Measurements from ENCODE around the gene ADAMTS14. TPM values are rescaled to one million over a fixed set of nuclear protein-coding genes. Genes with fewer than 3 reads are reported as not detected.
A peak's percentile ranks its signal among the peaks of the same experiment; 100 is the strongest.

ADAMTS14 gene
- total RNA-seq, 2 donors from 2014 or later: 0.11 to 0.16 TPM

DNA sequence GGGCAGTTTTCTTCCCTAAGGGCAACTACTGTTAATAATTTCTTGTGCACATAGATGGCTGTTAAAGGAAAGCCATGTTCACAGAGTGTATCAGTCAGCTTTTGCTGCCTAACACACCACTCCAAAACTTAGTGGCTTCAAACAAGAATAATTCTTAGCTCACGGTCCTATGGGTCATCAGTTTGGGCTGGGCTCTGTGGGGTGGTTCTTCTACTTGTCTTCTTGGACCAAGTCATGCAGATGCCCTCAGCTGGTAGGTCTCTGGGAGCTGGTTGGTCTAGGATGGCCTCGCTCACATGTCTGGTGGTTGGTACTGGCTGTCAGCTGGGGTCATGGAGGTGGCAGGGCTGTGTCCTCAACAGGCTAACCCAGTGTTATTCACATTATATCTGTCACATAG is 73.2 kb downstream of the ADAMTS14 start:
- ATAC-seq: no peak
- no peaks in the 10 kb centered on the region for H3K9me3 Mint-ChIP-seq
- H3K27ac Mint-ChIP-seq: no peak overlapping the region
- no peak for DNase-seq (ENCODE audit: low spot score in 2 of 2)
- H3K36me3 Mint-ChIP-seq: no peaks in the 10 kb centered on the region

GRCh38 chr10:70747192-70747965 is 75.1 kb downstream of the ADAMTS14 start:
- ATAC-seq: no peak
- H3K9me3 Mint-ChIP-seq: no peaks in the 10 kb centered on the region
- DNase-seq (ENCODE audit: low spot score in 2 of 2): no peak
- H3K27ac Mint-ChIP-seq: no peak overlapping the region
- no peaks in the 10 kb centered on the region for H3K36me3 Mint-ChIP-seq

- no peak for DNase-seq (ENCODE audit: low spot score in 2 of 2)
- no peak for ATAC-seq
- no peaks in the 10 kb centered on the region for H3K36me3 Mint-ChIP-seq
- H3K27ac Mint-ChIP-seq: peak overlapping the region in 1 of 2 donors; percentile 70
- no peaks in the 10 kb centered on the region for H3K9me3 Mint-ChIP-seq
Observed at GRCh38 chr10:70748305-70748704, 76.0 kb downstream of the ADAMTS14 start.

DNA sequence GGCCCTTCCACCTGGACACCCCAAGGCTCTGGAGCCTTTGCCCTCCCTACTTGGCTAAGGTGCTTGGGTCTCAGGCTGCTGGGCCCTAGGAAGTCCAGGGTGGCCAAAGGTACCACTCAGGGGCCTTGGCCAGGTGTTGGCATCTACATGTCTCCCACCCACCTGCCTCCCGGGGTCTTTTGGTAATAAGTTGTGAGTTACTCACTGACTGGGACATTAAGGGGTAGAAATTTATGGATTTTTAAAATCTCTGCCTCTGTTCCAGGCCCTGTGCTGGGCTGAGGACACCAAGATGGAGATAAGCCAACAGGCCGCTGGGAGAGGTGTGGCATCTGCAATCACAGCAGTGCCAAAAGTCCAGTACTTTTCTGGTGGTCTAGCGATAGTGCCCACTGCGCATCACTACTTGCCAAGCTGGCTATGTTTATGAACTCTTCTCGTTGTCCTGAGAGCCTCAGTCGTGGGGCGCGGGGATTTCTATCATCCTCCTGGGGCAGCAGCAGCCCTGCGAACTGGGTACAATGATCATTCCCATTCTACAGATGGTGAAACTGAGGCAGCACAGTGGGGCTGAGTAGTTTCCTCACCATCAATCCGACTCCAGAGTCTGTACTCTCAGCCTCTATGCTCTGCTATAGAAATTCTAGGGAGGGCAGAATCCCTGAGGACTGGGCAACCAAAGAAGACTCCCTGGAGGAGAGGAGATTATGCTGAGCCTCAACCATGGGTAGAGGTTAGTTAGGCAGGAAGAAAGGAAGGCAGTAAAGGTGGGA is 76.7 kb downstream of the ADAMTS14 start:
- Mint-ChIP-seq H3K36me3 (no peaks in the 10 kb centered on the region), H3K27ac (peak overlapping the region in 1 of 2 donors; percentile 46), H3K9me3 (no peaks in the 10 kb centered on the region)
- no peak for DNase-seq (ENCODE audit: low spot score in 2 of 2)
- no peak for ATAC-seq

- no peaks in the 10 kb centered on the region for H3K9me3 Mint-ChIP-seq
- H3K36me3 Mint-ChIP-seq: no peaks in the 10 kb centered on the region
- no peak overlapping the region for H3K27ac Mint-ChIP-seq
Observed at GRCh38 chr10:70749756-70750155, 77.5 kb downstream of the ADAMTS14 start.

DNA sequence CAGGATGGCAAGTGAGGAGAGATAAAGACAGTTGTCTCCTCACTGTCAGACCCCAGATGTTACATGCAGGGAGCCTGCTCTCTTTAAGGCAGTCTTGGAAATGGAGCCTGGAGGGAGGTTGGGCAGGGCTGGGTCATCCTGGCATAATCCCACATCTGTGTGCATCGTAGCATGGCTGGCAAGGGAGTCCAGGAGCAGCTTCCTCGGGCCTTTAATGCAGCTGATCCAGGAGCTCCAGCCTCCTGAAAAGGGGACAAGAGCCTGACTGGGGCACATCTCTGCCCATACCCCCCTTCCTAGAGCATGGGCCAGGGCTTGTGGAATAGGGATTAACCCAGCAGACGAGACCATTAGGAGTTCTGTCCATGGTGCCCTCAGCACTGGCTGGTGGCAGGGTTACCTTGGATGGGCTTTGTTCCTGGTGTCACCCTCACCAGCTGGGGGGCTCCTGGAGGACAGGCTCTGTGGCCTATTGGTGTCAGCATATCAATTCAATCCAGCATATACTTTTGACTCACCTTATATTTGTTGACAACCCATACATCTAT is 77.9 kb downstream of the ADAMTS14 start:
- DNase-seq (ENCODE audit: low spot score in 2 of 2) (no peak), ATAC-seq (no peak)
- H3K27ac Mint-ChIP-seq: no peak overlapping the region
- no peaks in the 10 kb centered on the region for H3K36me3 Mint-ChIP-seq
- H3K9me3 Mint-ChIP-seq: no peaks in the 10 kb centered on the region

More at GRCh38 chr10:70749756-70750155, 77.5 kb downstream of the ADAMTS14 start:
- DNase-seq (ENCODE audit: low spot score in 2 of 2): no peak
- no peak for ATAC-seq

DNA sequence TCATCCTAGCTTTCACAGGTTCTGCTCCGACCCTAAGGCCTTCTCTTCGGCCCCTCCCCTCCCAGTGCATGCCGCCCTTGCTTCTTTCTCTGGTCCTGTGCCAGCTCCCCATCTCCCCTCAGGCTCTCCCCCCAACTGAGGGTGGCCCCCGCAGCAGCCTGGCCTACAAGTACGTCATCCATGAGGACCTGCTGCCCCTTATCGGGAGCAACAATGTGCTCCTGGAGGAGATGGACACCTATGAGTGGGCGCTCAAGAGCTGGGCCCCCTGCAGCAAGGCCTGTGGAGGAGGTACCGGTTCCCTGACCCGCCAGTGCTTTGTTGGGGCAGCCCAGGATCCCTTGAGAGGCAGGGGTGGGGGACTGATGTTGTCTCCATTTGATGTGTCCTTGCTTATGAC is 79.0 kb downstream of the ADAMTS14 start:
- Mint-ChIP-seq H3K9me3 (no peaks in the 10 kb centered on the region), H3K36me3 (no peaks in the 10 kb centered on the region), H3K27ac (no peak overlapping the region)
- DNase-seq (ENCODE audit: low spot score in 2 of 2) (no peak), ATAC-seq (no peak)

- H3K9me3 Mint-ChIP-seq: no peaks in the 10 kb centered on the region
- H3K36me3 Mint-ChIP-seq: no peaks in the 10 kb centered on the region
- no peak overlapping the region for H3K27ac Mint-ChIP-seq
- ATAC-seq: no peak
- no peak for DNase-seq (ENCODE audit: low spot score in 2 of 2)
Observed at GRCh38 chr10:70751991-70752390, 79.7 kb downstream of the ADAMTS14 start.

GRCh38 chr10:70752571-70752970 is 80.3 kb downstream of the ADAMTS14 start:
- Mint-ChIP-seq H3K9me3 (no peaks in the 10 kb centered on the region), H3K36me3 (no peaks in the 10 kb centered on the region), H3K27ac (peak overlapping the region in 1 of 2 donors; percentile 81)
- no peak for DNase-seq (ENCODE audit: low spot score in 2 of 2)
- ATAC-seq: no peak

- ATAC-seq (no peak), DNase-seq (ENCODE audit: low spot score in 2 of 2) (no peak)
- no peaks in the 10 kb centered on the region for H3K36me3 Mint-ChIP-seq
- H3K9me3 Mint-ChIP-seq: no peaks in the 10 kb centered on the region
- peak overlapping the region in 1 of 2 donors; percentile 81 for H3K27ac Mint-ChIP-seq
Observed at GRCh38 chr10:70753026-70753663, 80.8 kb downstream of the ADAMTS14 start.

DNA sequence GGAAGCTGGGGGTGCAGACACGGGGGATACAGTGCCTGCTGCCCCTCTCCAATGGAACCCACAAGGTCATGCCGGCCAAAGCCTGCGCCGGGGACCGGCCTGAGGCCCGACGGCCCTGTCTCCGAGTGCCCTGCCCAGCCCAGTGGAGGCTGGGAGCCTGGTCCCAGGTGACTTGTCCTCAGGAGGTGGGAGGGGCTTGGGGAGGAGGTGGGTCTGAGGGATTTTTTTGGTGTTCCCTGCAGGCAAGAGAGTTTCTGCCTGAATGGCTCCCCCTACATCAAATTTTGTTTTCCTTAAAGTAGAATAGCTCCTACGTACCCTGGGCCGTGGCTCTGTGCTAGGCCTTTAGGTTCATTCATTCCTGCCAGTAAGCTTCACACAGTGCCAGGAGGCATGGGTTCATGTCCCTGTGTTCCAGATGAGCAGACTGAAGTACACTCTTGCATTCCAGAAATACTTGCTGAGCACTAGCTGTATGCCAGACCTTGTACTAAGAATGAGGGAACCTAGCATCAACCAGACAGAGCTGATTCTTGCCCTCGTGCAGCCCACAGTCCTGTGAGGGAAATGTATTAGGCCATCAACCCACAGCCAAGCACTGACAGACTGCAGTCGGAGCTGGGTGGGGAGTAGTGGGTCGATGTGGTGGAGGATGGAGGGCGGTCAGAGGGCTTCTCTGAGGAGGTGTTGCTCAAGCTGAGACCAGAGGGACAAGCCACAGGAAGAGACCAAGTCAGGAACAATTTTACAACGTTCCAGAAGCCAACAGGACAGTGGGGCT is 81.7 kb downstream of the ADAMTS14 start:
- Mint-ChIP-seq H3K9me3 (no peaks in the 10 kb centered on the region), H3K36me3 (no peaks in the 10 kb centered on the region), H3K27ac (peak overlapping the region in 1 of 2 donors; percentile 52)
- ATAC-seq: no peak
- DNase-seq (ENCODE audit: low spot score in 2 of 2): no peak

DNA sequence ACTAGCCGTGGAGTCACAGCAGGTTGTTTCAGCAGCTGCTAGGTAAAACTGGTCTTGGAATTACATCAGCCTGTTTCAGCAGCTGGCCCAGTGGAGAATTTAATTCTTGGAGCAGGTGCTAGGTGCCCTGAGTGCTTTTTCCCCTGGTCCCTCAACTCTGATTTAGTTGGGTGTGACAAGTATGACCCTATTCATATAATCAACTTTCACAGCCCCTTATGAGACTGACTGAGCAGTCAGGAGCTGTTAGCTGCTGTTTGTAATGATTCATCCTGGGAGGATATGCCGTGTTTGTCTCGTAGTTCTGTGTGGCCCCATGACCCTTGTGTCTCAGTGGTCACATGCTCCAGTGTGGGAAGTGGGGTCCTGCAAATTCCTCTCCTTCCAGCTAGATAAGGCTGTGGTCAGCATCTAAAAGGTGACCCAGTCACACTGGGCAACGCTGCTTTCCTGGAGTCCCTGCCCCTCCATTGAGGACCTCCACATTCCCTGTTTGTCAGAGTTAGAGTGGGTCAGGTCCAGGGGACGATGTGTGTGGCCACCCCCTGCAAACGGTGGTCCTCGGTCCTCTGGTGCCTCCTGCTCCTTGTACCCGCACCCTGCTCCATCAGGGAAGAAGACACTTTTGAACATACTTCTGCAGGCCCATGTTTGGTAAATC is 84.5 kb downstream of the ADAMTS14 start:
- ATAC-seq (no peak), DNase-seq (ENCODE audit: low spot score in 2 of 2) (no peak)
- H3K27ac Mint-ChIP-seq: no peak overlapping the region
- no peaks in the 10 kb centered on the region for H3K9me3 Mint-ChIP-seq
- no peaks in the 10 kb centered on the region for H3K36me3 Mint-ChIP-seq

GRCh38 chr10:70757856-70758255 is 85.5 kb downstream of the ADAMTS14 start:
- Mint-ChIP-seq H3K9me3 (no peaks in the 10 kb centered on the region), H3K36me3 (no peaks in the 10 kb centered on the region), H3K27ac (no peak overlapping the region)
- no peak for DNase-seq (ENCODE audit: low spot score in 2 of 2)
- no peak for ATAC-seq

GRCh38 chr10:70758757-70759514 is 86.6 kb downstream of the ADAMTS14 start:
- peak; percentile 64 to 65 for ATAC-seq
- no peak overlapping the region for H3K27ac Mint-ChIP-seq
- no peaks in the 10 kb centered on the region for H3K36me3 Mint-ChIP-seq
- no peaks in the 10 kb centered on the region for H3K9me3 Mint-ChIP-seq
- peak in 1 of 2 donors; percentile 76 for DNase-seq (ENCODE audit: low spot score in 2 of 2)

GRCh38 chr10:70759781-70760180 is 87.5 kb downstream of the ADAMTS14 start:
- DNase-seq (ENCODE audit: low spot score in 2 of 2): no peak
- no peaks in the 10 kb centered on the region for H3K36me3 Mint-ChIP-seq
- H3K27ac Mint-ChIP-seq: no peak overlapping the region
- H3K9me3 Mint-ChIP-seq: no peaks in the 10 kb centered on the region
- ATAC-seq: no peak

Data from activated naive CD4-positive, alpha-beta T cell treated with anti-CD3 and anti-CD28 coated beads, Interleukin-2, amount 50 U/mL, for 72 hours (primary cell).